ENCODE data around the gene SLC22A17.
A peak's percentile ranks its signal among the peaks of the same experiment; 100 is the strongest.

Gene SLC22A17

GRCh38 chr14:23381871-23382270 lies 29.2 kb upstream of the SLC22A17 start:
- DNase-seq (ENCODE audit: low spot score): no peak

GRCh38 chr14:23380976-23381375 lies 28.3 kb upstream of the SLC22A17 start:
- no peak for DNase-seq (ENCODE audit: low spot score)

- DNase-seq (ENCODE audit: low spot score): no peak
Observed at GRCh38 chr14:23380197-23380914, 27.7 kb upstream of the SLC22A17 start.

- DNase-seq (ENCODE audit: low spot score): peak; percentile 84
Observed at GRCh38 chr14:23379366-23380196, 26.9 kb upstream of the SLC22A17 start.

- DNase-seq (ENCODE audit: low spot score): no peak
Observed at GRCh38 chr14:23378612-23379220, 26.0 kb upstream of the SLC22A17 start.

GRCh38 chr14:23377573-23378563 lies 25.2 kb upstream of the SLC22A17 start:
- DNase-seq (ENCODE audit: low spot score): no peak

- DNase-seq (ENCODE audit: low spot score): no peak
Observed at GRCh38 chr14:23377198-23377550, 24.5 kb upstream of the SLC22A17 start.

- DNase-seq (ENCODE audit: low spot score): peak; percentile 65
Observed at GRCh38 chr14:23376482-23377197, 24.0 kb upstream of the SLC22A17 start, which contains the start of gene CMTM5. TSS of gene CMTM5 (plus strand) at chr14:23377046. CDS start at chr14:23377252, 206 bp downstream.

GRCh38 chr14:23375527-23376251 lies 23.0 kb upstream of the SLC22A17 start:
- DNase-seq (ENCODE audit: low spot score): no peak

- DNase-seq (ENCODE audit: low spot score): no peak
Observed at GRCh38 chr14:23373041-23373440, 20.4 kb upstream of the SLC22A17 start.

- DNase-seq (ENCODE audit: low spot score): no peak
Observed at GRCh38 chr14:23372509-23372908, 19.8 kb upstream of the SLC22A17 start, which contains the start of gene IL25. TSS of gene IL25 (plus strand) at chr14:23372809.

GRCh38 chr14:23371865-23372264 lies 19.2 kb upstream of the SLC22A17 start:
- no peak for DNase-seq (ENCODE audit: low spot score)

GRCh38 chr14:23370221-23370620 lies 17.5 kb upstream of the SLC22A17 start:
- no peak for DNase-seq (ENCODE audit: low spot score)

- DNase-seq (ENCODE audit: low spot score): peak; percentile 94
Observed at GRCh38 chr14:23366426-23366921, 13.8 kb upstream of the SLC22A17 start.

- peak; percentile 54 for DNase-seq (ENCODE audit: low spot score)
Observed at GRCh38 chr14:23365732-23366425, 13.2 kb upstream of the SLC22A17 start.

GRCh38 chr14:23365036-23365731 lies 12.5 kb upstream of the SLC22A17 start, which contains the start of gene EFS:
TSS of gene EFS (minus strand) at chr14:23365172. CDS start at chr14:23365025, 147 bp downstream.
- peak; percentile 58 for DNase-seq (ENCODE audit: low spot score)

GRCh38 chr14:23364164-23365035 lies 11.7 kb upstream of the SLC22A17 start:
- peak; percentile 71 for DNase-seq (ENCODE audit: low spot score)

- DNase-seq (ENCODE audit: low spot score): no peak
Observed at GRCh38 chr14:23362200-23362599, 9.5 kb upstream of the SLC22A17 start.
